ENCODE results near the gene CKS2.
"Not testable (repeated sequence)": the region's sequence is repeated elsewhere in the genome, so short reads cannot be mapped to it uniquely, and the experiment has no call there.

CKS2 gene

GRCh38 chr9:89310475-89311345, at the start of gene CKS2:
TSS of gene CKS2 (plus strand) at chr9:89311195. CDS start at chr9:89311293, 98 bp downstream.
- peak within 1 kb of the TSS; percentile 99 for H3K9ac ChIP-seq (ENCODE audit: low read length)
- peaks cover 6% of the 10 kb centered on the region for H3K4me1 ChIP-seq (ENCODE audit: control insufficient read depth, insufficient read depth, low read length)
- H3K4me3 ChIP-seq (ENCODE audit: low read length), result peak within 1 kb of the TSS; percentile 90
- H3K27me3 ChIP-seq (ENCODE audit: control insufficient read depth, insufficient read depth, low read length), result no peaks in the 10 kb centered on the region
- no peaks in the 10 kb centered on the region for H3K9me3 ChIP-seq (ENCODE audit: control insufficient read depth, low read length)
- H3K36me3 ChIP-seq (ENCODE audit: control insufficient read depth, insufficient read depth, low read length), result no peaks in the 10 kb centered on the region

GRCh38 chr9:89273528-89274279, 37.3 kb upstream of the CKS2 start:
- Histone ChIP-seq H3K9me3 (ENCODE audit: control insufficient read depth, low read length) (no peaks in the 10 kb centered on the region), H3K9ac (ENCODE audit: low read length) (no peak overlapping the region), H3K27me3 (ENCODE audit: control insufficient read depth, insufficient read depth, low read length) (no peaks in the 10 kb centered on the region), H3K4me3 (ENCODE audit: low read length) (no peak overlapping the region), H3K36me3 (ENCODE audit: control insufficient read depth, insufficient read depth, low read length) (no peaks in the 10 kb centered on the region), H3K4me1 (ENCODE audit: control insufficient read depth, insufficient read depth, low read length) (peaks cover 5% of the 10 kb centered on the region)

GRCh38 chr9:89274838-89275237, 36.2 kb upstream of the CKS2 start:
- Histone ChIP-seq H3K36me3 (ENCODE audit: control insufficient read depth, insufficient read depth, low read length) (no peaks in the 10 kb centered on the region), H3K27me3 (ENCODE audit: control insufficient read depth, insufficient read depth, low read length) (no peaks in the 10 kb centered on the region), H3K4me3 (ENCODE audit: low read length) (no peak overlapping the region), H3K4me1 (ENCODE audit: control insufficient read depth, insufficient read depth, low read length) (peaks cover 5% of the 10 kb centered on the region), H3K9me3 (ENCODE audit: control insufficient read depth, low read length) (no peaks in the 10 kb centered on the region), H3K9ac (ENCODE audit: low read length) (no peak overlapping the region)

GRCh38 chr9:89276040-89276439, 35.0 kb upstream of the CKS2 start:
- not testable (repeated sequence) for H3K4me1 ChIP-seq (ENCODE audit: control insufficient read depth, insufficient read depth, low read length); H3K27me3 ChIP-seq (ENCODE audit: control insufficient read depth, insufficient read depth, low read length); H3K9me3 ChIP-seq (ENCODE audit: control insufficient read depth, low read length); H3K9ac ChIP-seq (ENCODE audit: low read length); H3K4me3 ChIP-seq (ENCODE audit: low read length); H3K36me3 ChIP-seq (ENCODE audit: control insufficient read depth, insufficient read depth, low read length)

GRCh38 chr9:89277043-89277442, 34.0 kb upstream of the CKS2 start:
- no peak overlapping the region for H3K4me3 ChIP-seq (ENCODE audit: low read length)
- H3K27me3 ChIP-seq (ENCODE audit: control insufficient read depth, insufficient read depth, low read length), result no peaks in the 10 kb centered on the region
- no peak overlapping the region for H3K9ac ChIP-seq (ENCODE audit: low read length)
- no peaks in the 10 kb centered on the region for H3K9me3 ChIP-seq (ENCODE audit: control insufficient read depth, low read length)
- H3K36me3 ChIP-seq (ENCODE audit: control insufficient read depth, insufficient read depth, low read length), result no peaks in the 10 kb centered on the region
- peaks cover 5% of the 10 kb centered on the region for H3K4me1 ChIP-seq (ENCODE audit: control insufficient read depth, insufficient read depth, low read length)

GRCh38 chr9:89277454-89277853, 33.5 kb upstream of the CKS2 start:
- Histone ChIP-seq H3K4me3 (ENCODE audit: low read length) (no peak overlapping the region), H3K4me1 (ENCODE audit: control insufficient read depth, insufficient read depth, low read length) (peaks cover 5% of the 10 kb centered on the region), H3K27me3 (ENCODE audit: control insufficient read depth, insufficient read depth, low read length) (no peaks in the 10 kb centered on the region), H3K9me3 (ENCODE audit: control insufficient read depth, low read length) (no peaks in the 10 kb centered on the region), H3K9ac (ENCODE audit: low read length) (no peak overlapping the region), H3K36me3 (ENCODE audit: control insufficient read depth, insufficient read depth, low read length) (no peaks in the 10 kb centered on the region)

- H3K9me3 ChIP-seq (ENCODE audit: control insufficient read depth, low read length), result no peaks in the 10 kb centered on the region
- H3K4me3 ChIP-seq (ENCODE audit: low read length), result no peak overlapping the region
- no peaks in the 10 kb centered on the region for H3K27me3 ChIP-seq (ENCODE audit: control insufficient read depth, insufficient read depth, low read length)
- H3K4me1 ChIP-seq (ENCODE audit: control insufficient read depth, insufficient read depth, low read length), result peaks cover 5% of the 10 kb centered on the region
- no peaks in the 10 kb centered on the region for H3K36me3 ChIP-seq (ENCODE audit: control insufficient read depth, insufficient read depth, low read length)
- no peak overlapping the region for H3K9ac ChIP-seq (ENCODE audit: low read length)
Measured at GRCh38 chr9:89278551-89278950, 32.4 kb upstream of the CKS2 start.

GRCh38 chr9:89278997-89279739, 31.8 kb upstream of the CKS2 start:
- H3K9me3 ChIP-seq (ENCODE audit: control insufficient read depth, low read length), result no peaks in the 10 kb centered on the region
- H3K9ac ChIP-seq (ENCODE audit: low read length), result no peak overlapping the region
- H3K4me1 ChIP-seq (ENCODE audit: control insufficient read depth, insufficient read depth, low read length), result peaks cover 5% of the 10 kb centered on the region
- H3K27me3 ChIP-seq (ENCODE audit: control insufficient read depth, insufficient read depth, low read length), result no peaks in the 10 kb centered on the region
- H3K4me3 ChIP-seq (ENCODE audit: low read length), result no peak overlapping the region
- no peaks in the 10 kb centered on the region for H3K36me3 ChIP-seq (ENCODE audit: control insufficient read depth, insufficient read depth, low read length)

- Histone ChIP-seq H3K36me3 (ENCODE audit: control insufficient read depth, insufficient read depth, low read length) (no peaks in the 10 kb centered on the region), H3K9me3 (ENCODE audit: control insufficient read depth, low read length) (no peaks in the 10 kb centered on the region), H3K4me1 (ENCODE audit: control insufficient read depth, insufficient read depth, low read length) (peaks cover 5% of the 10 kb centered on the region), H3K27me3 (ENCODE audit: control insufficient read depth, insufficient read depth, low read length) (no peaks in the 10 kb centered on the region), H3K4me3 (ENCODE audit: low read length) (no peak overlapping the region), H3K9ac (ENCODE audit: low read length) (no peak overlapping the region)
Measured at GRCh38 chr9:89281106-89281505, 29.9 kb upstream of the CKS2 start.

- H3K4me1 ChIP-seq (ENCODE audit: control insufficient read depth, insufficient read depth, low read length); H3K36me3 ChIP-seq (ENCODE audit: control insufficient read depth, insufficient read depth, low read length); H3K4me3 ChIP-seq (ENCODE audit: low read length); H3K27me3 ChIP-seq (ENCODE audit: control insufficient read depth, insufficient read depth, low read length); H3K9me3 ChIP-seq (ENCODE audit: control insufficient read depth, low read length); H3K9ac ChIP-seq (ENCODE audit: low read length): not testable (repeated sequence)
Measured at GRCh38 chr9:89282248-89282968, 28.6 kb upstream of the CKS2 start.

- Histone ChIP-seq H3K9ac (ENCODE audit: low read length) (no peak overlapping the region), H3K27me3 (ENCODE audit: control insufficient read depth, insufficient read depth, low read length) (no peaks in the 10 kb centered on the region), H3K4me3 (ENCODE audit: low read length) (no peak overlapping the region), H3K9me3 (ENCODE audit: control insufficient read depth, low read length) (no peaks in the 10 kb centered on the region), H3K4me1 (ENCODE audit: control insufficient read depth, insufficient read depth, low read length) (no peaks in the 10 kb centered on the region), H3K36me3 (ENCODE audit: control insufficient read depth, insufficient read depth, low read length) (no peaks in the 10 kb centered on the region)
Measured at GRCh38 chr9:89284076-89284475, 26.9 kb upstream of the CKS2 start.
